Stimulated activated CD4-positive, alpha-beta T cell treated with anti-CD3 and anti-CD28 coated beads, Interleukin-1b, Interleukin-23, amount 100 ng/mL, for 48 hours (primary cell): Measurements from ENCODE around the gene RYR2.

Experiments
- DNase-seq: peaks from one replicate; pipeline ENCODE4 v3.0.0-alpha.2; 2020

The RYR2 gene

GRCh38 chr1:237033061-237033460 is 8.9 kb upstream of the RYR2 start:
- no peak for DNase-seq

- DNase-seq: no peak
Measured at GRCh38 chr1:237033804-237034203, 8.2 kb upstream of the RYR2 start.

GRCh38 chr1:237035759-237036158 is 6.2 kb upstream of the RYR2 start:
- no peak for DNase-seq

- no peak for DNase-seq
Measured at GRCh38 chr1:237038211-237038610, 3.8 kb upstream of the RYR2 start.

- DNase-seq: no peak
Measured at GRCh38 chr1:237040823-237041222, 1.2 kb upstream of the RYR2 start.

- no peak for DNase-seq
Measured at GRCh38 chr1:237041461-237041794, 556 bp upstream of the RYR2 start.

- DNase-seq: no peak
Measured at GRCh38 chr1:237042526-237042891, 525 bp downstream of the RYR2 start.

- no peak for DNase-seq
Measured at GRCh38 chr1:237042892-237043576, 1.1 kb downstream of the RYR2 start.

GRCh38 chr1:237043846-237044636 is 2.1 kb downstream of the RYR2 start:
- DNase-seq: no peak

- DNase-seq: no peak
Measured at GRCh38 chr1:237045278-237046016, 3.5 kb downstream of the RYR2 start.

- DNase-seq: no peak
Measured at GRCh38 chr1:237048803-237049202, 6.8 kb downstream of the RYR2 start.

- no peak for DNase-seq
Measured at GRCh38 chr1:237050185-237050584, 8.2 kb downstream of the RYR2 start.

- DNase-seq: no peak
Measured at GRCh38 chr1:237050915-237051314, 8.9 kb downstream of the RYR2 start.

GRCh38 chr1:237054313-237054712 is 12.3 kb downstream of the RYR2 start:
- no peak for DNase-seq

GRCh38 chr1:237058470-237058869 is 16.5 kb downstream of the RYR2 start:
- DNase-seq: no peak

- DNase-seq: no peak
Measured at GRCh38 chr1:237059244-237059643, 17.3 kb downstream of the RYR2 start.

- no peak for DNase-seq
Measured at GRCh38 chr1:237062976-237063375, 21.0 kb downstream of the RYR2 start.

- DNase-seq: no peak
Measured at GRCh38 chr1:237065903-237066302, 23.9 kb downstream of the RYR2 start.

- DNase-seq: no peak
Measured at GRCh38 chr1:237070519-237070918, 28.5 kb downstream of the RYR2 start.

GRCh38 chr1:237071641-237072420 is 29.8 kb downstream of the RYR2 start:
- no peak for DNase-seq

- DNase-seq: no peak
Measured at GRCh38 chr1:237074371-237075117, 32.6 kb downstream of the RYR2 start.

- DNase-seq: no peak
Measured at GRCh38 chr1:237084341-237085077, 42.5 kb downstream of the RYR2 start.
